ENCODE data around the gene JAK1. TPM values are rescaled to one million over a fixed set of nuclear protein-coding genes. Genes with fewer than 3 reads are reported as not detected.

The JAK1 gene
- total and polyA plus RNA-seq, 12 donors: 23.4 to 155 (median 91.1) TPM

DNA sequence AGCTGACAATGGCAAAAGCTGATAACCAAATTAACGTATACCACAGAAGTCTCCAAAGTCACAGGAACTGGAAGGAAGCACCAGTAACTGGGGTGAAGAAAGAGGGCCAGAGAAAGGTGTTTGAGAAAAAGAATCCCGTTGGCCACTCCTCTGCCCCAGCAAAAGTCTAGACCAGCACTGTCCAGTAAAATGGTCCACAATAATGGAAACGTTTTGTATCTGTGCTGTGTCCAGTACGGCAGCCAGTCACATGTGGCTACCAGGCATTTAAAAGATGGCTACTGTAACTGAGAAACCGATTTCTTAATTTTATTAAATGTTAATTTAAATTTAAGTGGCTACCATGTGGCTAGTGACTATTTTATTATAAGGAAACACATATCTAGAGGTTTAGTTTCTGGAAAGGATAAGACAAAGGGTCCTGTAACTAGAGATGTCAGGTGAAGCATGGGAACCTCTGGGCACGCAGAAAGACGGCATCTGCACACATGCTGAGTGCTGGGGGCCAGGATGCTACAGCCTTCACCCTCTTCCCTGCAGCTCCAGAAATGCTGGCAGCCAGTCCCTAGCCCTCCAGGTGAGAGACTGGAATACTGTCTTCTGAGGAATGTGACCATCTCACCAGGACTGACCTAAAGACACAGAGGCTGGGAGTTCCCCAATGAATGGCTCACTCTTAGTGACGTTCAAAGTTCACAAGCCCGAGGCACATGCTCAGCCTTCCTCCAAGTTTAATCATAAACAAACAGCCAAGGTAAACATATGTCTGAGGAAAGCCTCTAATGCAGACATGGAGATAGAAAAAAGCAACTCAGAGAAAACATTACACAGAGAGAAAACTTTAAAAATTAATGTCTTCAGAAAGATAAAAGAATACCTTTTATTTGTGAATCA, 50.7 kb downstream of the JAK1 start:
- Histone ChIP-seq H3K27ac (no peak overlapping the region), H3K27me3 (no peaks in the 10 kb centered on the region), H3K4me3 (no peak overlapping the region), H3K36me3 (replicated peaks in 1 of 2) (no peaks in the 10 kb centered on the region), H3K4me1 (replicated peaks in 1 of 2) (peaks cover 8 to 52% of the 10 kb centered on the region in 2 donors), H3K9me3 (replicated peaks in 1 of 3) (no peaks in the 10 kb centered on the region)
- no peak for DNase-seq
- 80 to 88% (median 81%) methylated on average over 9 of the region's 9 CpGs for WGBS, 4 donors
- TF ChIP-seq, protein P1, sequence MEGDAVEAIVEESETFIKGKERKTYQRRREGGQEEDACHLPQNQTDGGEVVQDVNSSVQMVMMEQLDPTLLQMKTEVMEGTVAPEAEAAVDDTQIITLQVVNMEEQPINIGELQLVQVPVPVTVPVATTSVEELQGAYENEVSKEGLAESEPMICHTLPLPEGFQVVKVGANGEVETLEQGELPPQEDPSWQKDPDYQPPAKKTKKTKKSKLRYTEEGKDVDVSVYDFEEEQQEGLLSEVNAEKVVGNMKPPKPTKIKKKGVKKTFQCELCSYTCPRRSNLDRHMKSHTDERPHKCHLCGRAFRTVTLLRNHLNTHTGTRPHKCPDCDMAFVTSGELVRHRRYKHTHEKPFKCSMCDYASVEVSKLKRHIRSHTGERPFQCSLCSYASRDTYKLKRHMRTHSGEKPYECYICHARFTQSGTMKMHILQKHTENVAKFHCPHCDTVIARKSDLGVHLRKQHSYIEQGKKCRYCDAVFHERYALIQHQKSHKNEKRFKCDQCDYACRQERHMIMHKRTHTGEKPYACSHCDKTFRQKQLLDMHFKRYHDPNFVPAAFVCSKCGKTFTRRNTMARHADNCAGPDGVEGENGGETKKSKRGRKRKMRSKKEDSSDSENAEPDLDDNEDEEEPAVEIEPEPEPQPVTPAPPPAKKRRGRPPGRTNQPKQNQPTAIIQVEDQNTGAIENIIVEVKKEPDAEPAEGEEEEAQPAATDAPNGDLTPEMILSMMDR (IDR thresholded peaks at IDR 0.05): no peak
- no peak for TF ChIP-seq POLR2A (IDR thresholded peaks at IDR 0.05)
- intact Hi-C loops (cut with DNase I): no loop called here

DNA sequence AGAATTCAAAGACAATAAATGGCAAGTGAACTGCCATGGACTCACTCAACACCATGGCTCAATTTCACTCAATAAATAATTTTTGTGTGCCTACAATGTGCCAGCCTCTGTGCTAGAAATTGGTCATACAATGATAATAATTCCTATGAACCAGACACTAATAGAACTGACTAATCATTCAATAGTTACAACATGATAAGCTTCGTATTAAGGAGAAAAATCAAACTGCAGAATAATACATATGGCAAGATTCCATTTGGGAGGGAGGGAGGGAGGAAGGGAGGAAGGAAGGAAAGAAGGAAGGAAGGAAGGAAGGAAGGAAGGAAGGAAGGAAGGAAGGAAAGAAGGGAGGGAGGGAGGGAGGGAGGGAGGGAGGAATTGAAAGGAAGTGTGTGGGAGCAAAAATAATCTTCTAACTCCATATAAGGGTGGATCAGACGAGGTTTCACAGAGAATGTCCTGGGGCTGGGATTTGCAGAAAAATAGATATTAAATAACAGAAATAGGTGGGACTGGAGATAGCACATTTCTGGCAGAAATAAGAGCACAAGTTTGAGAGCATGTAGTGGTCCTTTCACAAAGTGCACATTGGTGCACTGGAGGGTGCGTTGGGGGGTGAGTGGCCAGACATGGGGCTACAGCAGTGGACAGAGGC, 52.9 kb downstream of the JAK1 start:
- TF ChIP-seq, protein P1 (IDR thresholded peaks at IDR 0.05): no peak
- TF ChIP-seq POLR2A (IDR thresholded peaks at IDR 0.05): no peak
- WGBS, 4 donors: 61 to 68% (median 64%) methylated on average over 3 of the region's 3 CpGs
- Histone ChIP-seq H3K27ac (no peak overlapping the region), H3K27me3 (no peaks in the 10 kb centered on the region), H3K4me3 (no peak overlapping the region), H3K9me3 (replicated peaks in 1 of 3) (no peaks in the 10 kb centered on the region), H3K36me3 (replicated peaks in 1 of 2) (no peaks in the 10 kb centered on the region), H3K4me1 (replicated peaks in 1 of 2) (peaks cover 4 to 56% of the 10 kb centered on the region in 2 donors)
- DNase-seq: no peak
- intact Hi-C loops (cut with DNase I): no loop called here

DNA sequence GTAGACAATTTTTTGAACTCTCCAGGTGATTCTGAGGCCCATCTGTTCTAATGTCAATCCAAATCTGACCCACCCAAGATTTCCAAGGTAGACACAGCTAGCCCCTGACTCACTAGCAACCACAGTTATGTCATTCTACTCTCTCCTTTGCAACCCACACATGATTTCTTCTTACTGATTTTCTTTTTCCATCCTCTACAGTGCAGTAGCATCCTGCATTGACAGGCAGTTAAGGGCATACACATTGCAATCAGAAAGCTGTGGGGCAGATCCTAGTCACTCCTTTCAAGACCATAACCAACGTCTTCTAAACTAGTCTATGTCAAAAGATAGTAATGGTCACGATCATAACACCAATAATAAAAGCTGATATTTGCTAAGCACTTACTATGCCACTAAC, 54.2 kb downstream of the JAK1 start:
- intact Hi-C loops (cut with DNase I): no loop called here
- no peak overlapping the region for H3K27ac ChIP-seq
- DNase-seq: no peak
- TF ChIP-seq, protein P1 (IDR thresholded peaks at IDR 0.05): no peak
- no peak for TF ChIP-seq POLR2A (IDR thresholded peaks at IDR 0.05)
- H3K9me3 ChIP-seq (replicated peaks in 1 of 3): no peaks in the 10 kb centered on the region
- no peak overlapping the region for H3K4me3 ChIP-seq
- no peaks in the 10 kb centered on the region for H3K27me3 ChIP-seq
- 64 to 88% (median 73%) methylated on average over 2 of the region's 2 CpGs for WGBS, 4 donors
- H3K36me3 ChIP-seq (replicated peaks in 1 of 2): no peaks in the 10 kb centered on the region
- peaks cover 0 to 43% of the 10 kb centered on the region in 2 donors for H3K4me1 ChIP-seq (replicated peaks in 1 of 2)

DNA sequence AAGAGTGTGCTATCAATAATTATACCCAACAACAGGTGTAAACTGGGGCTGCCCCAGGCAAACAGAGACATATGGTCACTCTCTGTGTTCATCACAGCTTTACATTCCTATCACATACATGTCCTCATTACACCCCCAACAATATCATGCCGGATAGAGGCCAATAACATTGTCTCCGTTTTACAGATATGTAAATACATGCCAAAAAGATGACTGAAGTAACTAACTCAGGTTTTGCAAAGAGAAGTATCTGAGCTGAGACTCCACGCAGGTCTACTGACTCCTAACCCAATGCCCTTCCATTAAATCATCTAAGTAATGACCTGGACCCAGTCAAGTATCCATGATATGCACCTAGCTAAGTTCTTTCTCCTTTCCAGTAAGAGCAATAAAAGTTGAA, 55.0 kb downstream of the JAK1 start:
- no peaks in the 10 kb centered on the region for H3K9me3 ChIP-seq (replicated peaks in 1 of 3)
- 77 to 93% (median 88%) methylated on average over 3 of the region's 3 CpGs for WGBS, 4 donors
- no peak overlapping the region for H3K4me3 ChIP-seq
- H3K27ac ChIP-seq: no peak overlapping the region
- peaks cover 0 to 34% of the 10 kb centered on the region in 2 donors for H3K4me1 ChIP-seq (replicated peaks in 1 of 2)
- no peak for TF ChIP-seq POLR2A (IDR thresholded peaks at IDR 0.05)
- TF ChIP-seq, protein P1 (IDR thresholded peaks at IDR 0.05): no peak
- H3K27me3 ChIP-seq: no peaks in the 10 kb centered on the region
- intact Hi-C loops (cut with DNase I): no loop called here
- no peak for DNase-seq
- H3K36me3 ChIP-seq (replicated peaks in 1 of 2): no peaks in the 10 kb centered on the region
